Stimulated activated naive CD8-positive, alpha-beta T cell treated with anti-CD3 and anti-CD28 coated beads, Interleukin-15, amount 100 ng/mL, for 72 hours (primary cell): Measurements from ENCODE around the gene RBM8A.

Experiments used
- ATAC-seq: fragments of 150-1000 bp; cut with Tn5 transposase; 2 replicates; pipeline ENCODE4 v1.10.0; 2021; ENCODE audit warnings: mild to moderate bottlenecking, moderate library complexity
- DNase-seq, 2 donors: peaks; one replicate each; pipeline ENCODE4 v3.0.0; 2021 to 2022
- H3K27ac Mint-ChIP-seq, 2 donors: one replicate each; pipeline ENCODE4 v1.8.0; 2022; ENCODE audit warnings: mild to moderate bottlenecking in 2 of 2, mixed read lengths in 2 of 2, moderate library complexity in 2 of 2
- H3K27me3 Mint-ChIP-seq: one replicate; pipeline ENCODE4 v1.8.0; 2022; ENCODE audit warnings: mixed read lengths
- H3K4me1 Mint-ChIP-seq: one replicate; pipeline ENCODE4 v1.8.0; 2022; ENCODE audit warnings: mild to moderate bottlenecking, mixed read lengths
- H3K4me3 Mint-ChIP-seq, 2 donors: one replicate each; pipeline ENCODE4 v1.8.0; 2022; ENCODE audit warnings: mild to moderate bottlenecking in 2 of 2, mixed read lengths in 2 of 2, moderate library complexity in 1 of 2
- H3K9me3 Mint-ChIP-seq, 2 donors: one replicate each; pipeline ENCODE4 v1.8.0; 2022; ENCODE audit warnings: mixed read lengths in 2 of 2

RBM8A gene

DNA sequence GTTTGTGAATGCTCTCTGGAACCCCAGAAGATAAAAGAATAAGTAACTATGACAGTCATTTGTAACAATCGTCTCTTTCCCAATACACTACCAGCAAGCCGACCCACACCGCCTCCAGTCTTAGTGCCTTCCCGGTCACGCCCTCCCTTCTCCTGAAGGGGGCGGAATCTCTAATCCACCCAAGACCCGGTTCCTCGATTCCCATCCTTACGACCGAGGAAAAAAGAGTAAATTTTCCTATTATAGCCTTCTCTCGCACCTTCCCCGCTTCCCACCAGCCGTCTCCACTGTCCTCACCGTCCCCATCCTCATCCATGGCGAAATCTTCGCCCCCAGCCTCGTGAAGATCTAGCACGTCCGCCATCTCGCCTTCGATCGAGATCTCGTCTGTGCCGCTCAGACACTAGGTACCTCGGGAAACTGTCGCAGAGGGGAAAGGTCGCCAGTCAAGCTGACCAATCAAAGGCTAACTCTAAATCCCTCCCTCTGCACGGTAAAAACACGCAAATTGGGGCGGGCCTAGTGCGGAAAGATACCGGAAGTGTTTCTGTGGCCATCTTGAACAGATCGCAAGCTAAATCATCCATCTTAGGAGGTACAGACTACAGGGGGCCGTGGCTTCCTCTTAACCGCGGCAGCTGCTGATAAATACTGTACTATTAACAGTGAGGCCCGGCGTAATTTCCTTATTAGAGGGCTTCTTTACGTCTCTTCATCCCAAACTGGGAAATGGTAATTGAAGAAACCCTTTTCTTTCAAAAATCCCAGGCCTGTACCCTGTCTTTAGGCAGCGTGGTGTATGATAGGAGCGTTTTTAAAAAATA, at the start of gene RBM8A:
TSS of gene RBM8A (minus strand) at position 422 of the 824 bp plus-strand sequence. CDS start at position 364, 58 bp downstream.
- no peak within 1 kb of the TSS for H3K27ac Mint-ChIP-seq
- no peak within 1 kb of the TSS for H3K4me3 Mint-ChIP-seq
- H3K9me3 Mint-ChIP-seq, result no peaks in the 10 kb centered on the region
- H3K4me1 Mint-ChIP-seq, result peaks cover 31% of the 10 kb centered on the region
- DNase-seq (peak; percentile 92 to 96), ATAC-seq (peak; percentile 98)
- H3K27me3 Mint-ChIP-seq, result no peaks in the 10 kb centered on the region

DNA sequence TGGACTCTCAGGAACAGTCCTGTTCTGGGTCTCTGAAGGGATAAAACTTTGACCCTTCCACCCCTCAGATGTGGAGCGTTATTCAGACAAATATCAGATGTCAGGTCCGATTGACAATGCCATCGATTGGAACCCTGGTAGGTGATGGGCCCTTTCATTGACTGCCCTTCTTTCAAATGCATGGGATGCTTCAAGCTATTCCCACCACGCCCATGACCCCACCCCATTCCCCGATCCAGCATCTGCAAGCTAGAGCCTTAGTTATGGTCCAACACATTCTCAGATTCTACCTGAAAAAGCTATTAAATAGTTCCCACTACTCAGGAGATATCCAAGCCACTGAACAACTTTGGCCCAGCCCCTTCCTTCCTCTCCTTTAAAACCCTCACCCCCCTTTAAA, 49.7 kb upstream of the RBM8A start:
- H3K27me3 Mint-ChIP-seq, result no peaks in the 10 kb centered on the region
- ATAC-seq (no peak), DNase-seq (no peak)
- H3K4me1 Mint-ChIP-seq, result peaks cover 22% of the 10 kb centered on the region
- H3K4me3 Mint-ChIP-seq, result no peak overlapping the region
- H3K27ac Mint-ChIP-seq, result no peak overlapping the region
- H3K9me3 Mint-ChIP-seq, result no peaks in the 10 kb centered on the region

DNA sequence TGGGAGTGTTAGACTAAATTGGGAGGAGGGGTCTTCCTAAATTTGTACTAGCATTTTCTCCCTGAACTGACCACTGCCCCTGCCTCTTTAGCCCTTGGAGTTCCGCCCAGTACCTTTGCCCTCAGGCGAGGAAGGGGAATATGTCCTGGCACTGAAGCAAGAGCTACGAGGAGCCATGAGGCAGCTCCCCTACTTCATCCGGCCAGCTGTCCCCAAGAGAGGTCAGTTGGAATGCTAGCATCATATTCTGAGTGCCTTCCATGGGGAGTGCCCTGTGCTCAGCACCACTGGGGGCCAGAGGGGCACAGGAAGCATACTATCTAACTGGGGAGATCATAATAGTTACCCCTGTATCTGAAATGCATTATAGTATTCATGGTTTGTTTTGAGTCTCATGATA, 47.9 kb upstream of the RBM8A start:
- Mint-ChIP-seq H3K27me3 (no peaks in the 10 kb centered on the region), H3K4me3 (no peak overlapping the region), H3K4me1 (peaks cover 29% of the 10 kb centered on the region), H3K9me3 (no peaks in the 10 kb centered on the region), H3K27ac (no peak overlapping the region)
- DNase-seq (no peak), ATAC-seq (no peak)

DNA sequence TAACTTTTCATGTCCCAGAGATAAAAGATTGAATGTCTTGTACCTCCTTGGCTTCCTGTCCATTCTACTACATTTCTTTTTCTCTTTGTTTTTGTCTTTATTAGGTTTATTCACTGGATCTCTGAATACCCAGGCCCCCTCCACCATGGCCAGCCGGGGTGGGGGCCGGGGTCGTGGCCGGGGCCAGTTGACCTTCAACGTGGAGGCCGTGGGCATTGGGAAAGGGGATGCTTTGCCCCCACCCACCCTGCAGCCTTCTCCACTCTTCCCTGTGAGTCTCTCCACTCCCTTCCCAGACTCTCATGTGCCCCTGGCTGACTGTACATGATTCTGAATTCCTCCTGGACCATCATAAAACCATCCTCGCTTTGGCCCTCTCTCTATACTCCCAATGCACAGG, 47.4 kb upstream of the RBM8A start:
- H3K4me3 Mint-ChIP-seq, result no peak overlapping the region
- H3K9me3 Mint-ChIP-seq, result no peaks in the 10 kb centered on the region
- no peak for ATAC-seq
- no peak overlapping the region for H3K27ac Mint-ChIP-seq
- DNase-seq, result no peak
- H3K4me1 Mint-ChIP-seq, result peaks cover 29% of the 10 kb centered on the region
- H3K27me3 Mint-ChIP-seq, result no peaks in the 10 kb centered on the region

DNA sequence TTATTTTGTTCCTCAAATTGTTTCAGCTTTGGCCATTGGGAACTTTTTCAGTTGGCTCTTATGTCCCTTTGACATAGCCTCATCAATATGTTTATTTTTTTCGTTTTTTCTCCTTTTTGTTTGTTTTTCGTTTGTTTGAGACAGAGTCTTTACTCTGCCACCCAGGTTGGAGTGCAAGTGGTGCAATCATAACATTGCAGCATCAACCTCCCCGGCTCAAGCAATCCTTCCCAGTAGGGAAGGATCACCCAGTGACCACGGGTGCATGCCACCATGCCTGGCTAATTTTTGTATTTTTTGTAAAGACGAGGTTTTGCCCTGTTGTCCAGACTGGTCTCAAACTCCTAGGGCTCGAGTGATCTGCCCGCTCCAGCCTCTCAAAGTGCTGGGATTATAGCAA, 45.3 kb upstream of the RBM8A start:
- Mint-ChIP-seq H3K4me1 (peaks cover 40% of the 10 kb centered on the region), H3K9me3 (peaks cover 0 to 5% of the 10 kb centered on the region in 2 donors), H3K4me3 (no peak overlapping the region), H3K27ac (peak overlapping the region in 1 of 2 donors; percentile 27), H3K27me3 (no peaks in the 10 kb centered on the region)
- no peak for ATAC-seq
- no peak for DNase-seq

DNA sequence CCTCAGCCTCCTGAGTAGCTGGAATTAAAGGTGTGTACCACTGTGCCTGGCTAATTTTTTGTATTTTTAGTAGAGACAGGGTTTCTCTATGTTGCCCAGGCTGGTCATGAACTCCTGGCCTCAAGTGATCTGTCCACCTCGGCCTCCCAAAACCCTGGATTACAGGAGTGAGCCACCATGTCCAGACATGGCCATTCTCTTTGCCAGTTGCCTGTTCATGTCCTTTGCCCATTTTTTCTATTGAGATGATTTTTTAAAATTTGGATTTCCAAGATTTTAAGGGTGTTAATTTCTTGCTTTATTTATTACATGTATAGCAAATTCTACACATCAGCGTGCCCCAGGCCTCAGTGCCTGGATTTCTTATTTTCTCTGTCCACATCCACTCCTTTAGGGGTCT, 40.0 kb upstream of the RBM8A start:
- ATAC-seq (no peak), DNase-seq (no peak)
- no peak overlapping the region for H3K27ac Mint-ChIP-seq
- H3K9me3 Mint-ChIP-seq, result peaks cover 0 to 9% of the 10 kb centered on the region in 2 donors
- H3K27me3 Mint-ChIP-seq, result no peaks in the 10 kb centered on the region
- no peak overlapping the region for H3K4me3 Mint-ChIP-seq
- H3K4me1 Mint-ChIP-seq, result peaks cover 39% of the 10 kb centered on the region

DNA sequence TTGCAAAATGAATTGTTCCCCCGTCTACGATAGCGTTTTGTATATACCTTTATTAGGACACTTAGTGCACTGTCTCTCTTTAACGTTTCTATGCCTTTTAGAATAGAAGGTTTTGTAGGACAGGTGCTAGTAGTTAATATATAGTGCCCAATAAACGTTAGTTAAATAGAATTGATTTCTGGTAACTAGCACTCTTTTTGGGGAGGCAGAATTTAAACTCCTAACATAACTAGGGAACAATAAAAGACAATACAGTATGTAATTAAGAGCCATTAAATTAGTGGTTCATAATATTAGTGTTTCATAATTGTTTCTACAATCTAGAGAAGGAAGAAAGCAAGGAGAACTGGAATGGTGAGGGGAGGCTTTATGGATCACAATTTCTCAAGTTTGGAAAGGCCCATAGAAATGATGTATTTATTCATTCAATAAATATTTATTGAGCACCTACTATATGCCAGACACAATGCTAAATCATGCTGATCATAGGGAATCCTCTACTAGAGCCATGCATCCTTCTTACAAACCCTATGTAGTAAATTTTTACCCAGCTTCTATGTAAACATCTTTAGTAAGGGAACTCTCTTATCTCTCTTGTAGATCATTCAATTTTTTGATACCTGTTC, 37.9 kb upstream of the RBM8A start:
- peak overlapping the region; percentile 90 to 91 for H3K4me3 Mint-ChIP-seq
- ATAC-seq (no peak), DNase-seq (no peak)
- peaks cover 0 to 9% of the 10 kb centered on the region in 2 donors for H3K9me3 Mint-ChIP-seq
- peaks cover 40% of the 10 kb centered on the region for H3K4me1 Mint-ChIP-seq
- H3K27me3 Mint-ChIP-seq, result no peaks in the 10 kb centered on the region
- peak overlapping the region; percentile 87 to 90 for H3K27ac Mint-ChIP-seq

DNA sequence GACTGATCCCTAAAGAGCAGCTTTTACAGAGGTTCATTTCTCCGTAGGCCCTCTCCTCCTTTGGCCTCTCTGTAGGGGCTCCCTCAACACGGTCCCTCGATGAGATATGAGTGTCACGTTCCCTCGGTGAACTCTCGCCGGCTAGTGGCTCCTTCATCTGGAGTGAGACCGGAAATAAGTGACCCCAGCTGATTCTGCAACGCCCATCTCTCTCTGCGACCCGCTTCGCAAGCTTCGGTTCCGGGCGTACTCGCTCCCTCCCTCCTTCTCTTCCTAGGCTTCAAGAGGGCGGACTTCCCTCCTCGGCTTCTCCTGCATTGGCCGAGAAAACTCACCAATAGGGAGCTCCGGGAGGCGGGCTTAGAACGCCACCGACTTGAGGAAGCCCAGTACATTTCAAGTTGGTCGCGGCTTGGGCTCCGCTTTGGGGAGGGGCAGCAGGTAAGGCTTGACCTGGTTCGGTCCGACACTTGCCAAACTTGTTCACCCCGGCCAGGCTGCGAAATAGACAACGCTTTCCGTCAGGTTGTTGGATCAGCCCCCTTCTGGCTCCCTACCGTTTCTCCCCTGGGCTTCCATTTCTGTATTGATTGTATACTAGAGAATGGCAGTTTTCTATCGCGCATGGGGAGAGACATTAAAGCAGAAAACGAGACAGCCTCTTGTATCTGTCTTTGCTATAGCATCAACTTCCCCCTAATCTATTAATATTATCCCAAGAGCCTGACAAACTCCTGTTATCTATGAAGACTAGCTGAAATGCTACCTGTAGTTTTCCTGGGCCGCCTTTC, 37.2 kb upstream of the RBM8A start, which contains the start of the genes ANKRD34A and POLR3GL:
TSS of gene ANKRD34A (minus strand) at position 248 of the 791 bp plus-strand sequence. CDS start 2,816 bp downstream, outside the sequence.
TSS of gene POLR3GL (plus strand) at position 363 of the 791 bp plus-strand sequence. CDS start 10,176 bp downstream, outside the sequence.
- Mint-ChIP-seq H3K27me3 (no peaks in the 10 kb centered on the region), H3K9me3 (peaks cover 0 to 9% of the 10 kb centered on the region in 2 donors), H3K27ac (peak within 1 kb of the TSS; percentile 87 to 90), H3K4me3 (peak within 1 kb of the TSS; percentile 90 to 91), H3K4me1 (peaks cover 47% of the 10 kb centered on the region)
- ATAC-seq, result peak; percentile 88
- DNase-seq, result peak; percentile 83 to 91

DNA sequence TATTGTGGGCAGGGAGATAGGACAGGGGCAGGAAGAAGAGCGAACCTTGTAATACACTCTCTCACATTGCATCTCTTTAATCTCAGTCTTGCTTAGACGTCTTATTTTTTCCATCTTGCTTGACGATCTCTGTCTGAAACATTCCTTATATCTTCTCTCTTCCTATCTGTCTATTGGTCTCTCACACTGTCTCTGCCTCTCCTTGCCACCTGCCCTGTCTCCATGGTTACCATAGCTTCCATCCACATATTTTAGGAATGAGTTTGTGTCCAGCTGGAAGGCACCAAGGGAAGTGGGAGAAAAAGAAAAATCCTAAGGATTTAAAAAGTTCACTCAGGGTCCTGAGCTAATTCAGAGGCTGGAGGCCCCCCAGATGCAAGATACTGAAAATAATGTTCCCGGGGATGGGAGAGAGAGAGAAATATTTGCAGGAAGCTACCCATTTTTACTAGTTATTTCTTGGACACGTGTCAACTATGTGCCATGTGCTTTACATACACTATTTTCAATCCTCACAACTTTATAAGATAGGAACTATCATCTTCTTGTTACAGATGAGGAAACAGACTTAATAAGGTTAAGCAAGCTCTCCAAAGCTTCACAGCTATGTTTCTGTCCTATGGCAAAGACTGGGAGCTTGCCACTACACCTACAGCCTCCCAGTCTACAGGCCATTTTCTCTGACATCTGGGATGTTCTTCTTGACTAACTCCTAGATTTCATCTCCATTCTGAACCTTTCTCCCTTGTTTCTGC, 36.2 kb upstream of the RBM8A start:
- peaks cover 52% of the 10 kb centered on the region for H3K4me1 Mint-ChIP-seq
- no peak for DNase-seq
- H3K27ac Mint-ChIP-seq, result peak overlapping the region; percentile 21 to 87
- H3K27me3 Mint-ChIP-seq, result no peaks in the 10 kb centered on the region
- peak overlapping the region; percentile 90 to 91 for H3K4me3 Mint-ChIP-seq
- no peak for ATAC-seq
- H3K9me3 Mint-ChIP-seq, result peaks cover 0 to 9% of the 10 kb centered on the region in 2 donors

DNA sequence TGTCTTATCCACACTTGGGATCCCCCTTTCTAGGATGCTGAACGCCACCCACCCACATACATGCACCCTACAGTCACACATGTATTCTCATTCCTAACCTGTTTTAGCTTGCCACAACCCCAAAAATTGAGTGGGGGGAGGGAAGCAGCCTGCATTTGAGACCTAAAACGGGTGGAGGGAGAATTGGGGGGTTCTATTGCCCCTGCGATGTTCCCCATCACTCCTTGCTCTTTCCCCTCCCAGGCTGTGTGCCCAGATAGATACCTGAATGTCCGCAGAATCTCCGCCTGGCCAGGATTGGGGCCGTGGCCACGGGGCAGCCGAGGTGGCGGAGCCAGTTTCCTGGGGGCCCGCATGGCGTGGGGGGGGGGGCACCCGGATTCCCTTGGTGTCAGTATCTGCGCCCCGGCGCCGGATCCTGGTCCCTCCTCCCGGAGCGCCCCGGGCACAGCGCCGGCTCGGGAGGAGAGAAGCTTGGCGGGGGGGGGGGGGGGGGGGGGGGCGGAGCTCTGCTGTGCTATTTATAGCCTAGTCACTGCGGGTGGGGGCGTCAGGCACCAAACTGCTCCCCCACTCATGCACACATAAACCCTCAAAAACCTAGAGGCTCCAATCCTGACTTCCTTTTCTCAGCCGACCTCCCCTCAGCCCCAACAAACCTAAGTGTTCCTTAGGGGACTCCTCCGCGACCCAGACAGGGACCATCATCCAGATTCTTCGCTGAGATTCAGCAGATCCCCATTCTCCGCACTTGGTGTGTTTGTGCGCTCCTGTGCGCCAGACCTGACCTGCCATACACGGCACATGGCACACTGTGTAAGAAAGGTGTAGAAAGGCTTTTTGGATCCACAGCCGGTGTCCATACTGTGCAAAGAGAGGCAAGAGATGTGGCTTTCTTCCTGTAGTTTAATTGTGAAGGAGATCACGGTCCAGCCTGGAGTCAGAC, 35.1 kb upstream of the RBM8A start:
- H3K27me3 Mint-ChIP-seq, result no peaks in the 10 kb centered on the region
- peak overlapping the region; percentile 90 to 91 for H3K4me3 Mint-ChIP-seq
- H3K27ac Mint-ChIP-seq, result peak overlapping the region; percentile 89 to 91
- ATAC-seq, result no peak
- peaks cover 54% of the 10 kb centered on the region for H3K4me1 Mint-ChIP-seq
- peaks cover 0 to 2% of the 10 kb centered on the region in 2 donors for H3K9me3 Mint-ChIP-seq
- DNase-seq, result peak in 1 of 2 donors; percentile 30

DNA sequence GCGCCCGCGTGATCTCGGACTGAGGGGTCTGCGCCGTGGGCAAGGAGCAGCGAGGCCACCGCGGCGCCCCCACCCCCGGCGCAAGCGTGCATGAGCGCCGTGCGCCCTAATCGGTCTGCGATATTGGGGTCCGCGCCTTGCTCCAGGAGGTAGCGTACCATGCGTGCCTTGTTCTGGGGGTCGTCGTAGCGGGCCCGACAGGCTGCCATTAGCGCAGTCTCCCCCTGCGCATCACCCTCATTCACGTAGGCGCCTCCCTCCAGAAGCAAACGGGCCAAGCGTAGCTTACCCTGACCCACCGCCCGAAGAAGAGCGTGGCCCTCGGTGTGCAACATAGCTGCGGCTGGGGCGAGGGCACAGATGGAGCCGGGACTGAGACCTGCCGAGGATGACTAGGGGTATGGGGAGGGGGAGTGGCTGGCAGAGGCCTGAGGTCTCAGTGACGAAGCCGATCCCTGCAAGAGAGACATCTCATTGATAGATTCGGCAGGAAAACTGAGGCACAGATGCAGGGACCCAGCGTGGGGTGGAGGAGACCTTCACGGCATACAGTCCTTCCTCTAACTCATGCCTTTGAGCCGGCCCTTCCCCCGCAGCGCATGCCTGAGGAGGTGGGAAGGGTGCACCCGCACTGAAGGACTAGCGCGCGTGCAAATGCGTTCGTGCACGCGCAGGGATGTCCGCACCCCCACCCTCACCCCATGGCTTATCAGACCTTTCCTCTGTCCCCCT, 34.3 kb upstream of the RBM8A start:
- Mint-ChIP-seq H3K4me3 (peak overlapping the region; percentile 88 to 91), H3K27ac (peak overlapping the region; percentile 86 to 91), H3K9me3 (no peaks in the 10 kb centered on the region), H3K27me3 (no peaks in the 10 kb centered on the region), H3K4me1 (peaks cover 54% of the 10 kb centered on the region)
- ATAC-seq, result no peak
- peak; percentile 50 to 65 for DNase-seq

DNA sequence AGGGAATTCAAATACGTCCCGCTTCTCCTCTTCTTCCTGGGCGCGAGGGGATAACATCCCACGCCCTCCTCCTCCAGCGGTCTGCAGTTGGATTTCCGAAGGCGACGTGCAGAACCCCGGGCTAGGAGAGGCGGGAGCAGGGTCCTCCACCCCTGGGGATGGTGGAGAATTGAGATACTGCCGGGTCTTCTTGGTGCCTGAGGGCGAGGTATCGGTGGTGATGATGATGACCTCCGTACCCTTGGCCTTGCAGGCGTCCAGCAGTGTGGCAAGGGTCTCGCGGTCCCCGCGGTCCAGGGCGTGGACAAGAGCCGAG, 33.8 kb upstream of the RBM8A start:
- Mint-ChIP-seq H3K9me3 (no peaks in the 10 kb centered on the region), H3K4me1 (peaks cover 57% of the 10 kb centered on the region), H3K27me3 (no peaks in the 10 kb centered on the region), H3K27ac (peak overlapping the region; percentile 84 to 91), H3K4me3 (peak overlapping the region; percentile 88 to 91)
- peak in 1 of 2 donors; percentile 18 for DNase-seq
- no peak for ATAC-seq

DNA sequence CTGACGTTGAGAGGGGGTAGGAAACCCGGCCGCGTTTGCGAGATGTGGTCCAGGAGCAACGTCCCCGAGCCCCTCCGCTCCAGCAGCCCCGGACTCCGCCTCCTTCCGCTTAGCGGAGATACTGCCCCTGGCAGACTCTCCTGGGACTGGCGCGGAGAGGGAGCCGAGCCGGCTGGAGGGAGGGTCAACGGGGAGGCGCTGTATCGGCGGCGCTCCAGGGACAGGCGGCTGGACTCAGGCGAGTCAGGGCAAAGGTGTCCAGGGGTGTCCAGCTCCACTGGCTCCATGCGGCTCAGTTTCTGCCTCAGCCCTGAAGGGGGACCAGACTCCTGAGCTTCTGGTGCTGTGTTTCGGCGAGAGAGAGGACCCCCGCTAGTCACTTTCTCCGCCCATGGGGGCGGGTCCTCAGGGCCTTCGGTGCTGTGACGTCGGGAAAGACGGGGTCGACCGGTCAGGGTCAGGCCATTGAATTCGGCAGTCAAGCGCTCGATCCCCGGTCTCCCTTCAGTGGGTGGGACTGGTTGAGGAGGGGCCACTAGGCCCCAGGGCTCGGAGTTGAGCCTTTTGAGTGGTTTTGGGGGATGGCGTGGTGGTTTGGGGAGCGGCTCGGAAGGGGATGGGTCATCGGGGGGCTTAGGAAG, 33.3 kb upstream of the RBM8A start:
- Mint-ChIP-seq H3K27me3 (no peaks in the 10 kb centered on the region), H3K27ac (peak overlapping the region; percentile 84 to 91), H3K4me3 (peak overlapping the region; percentile 88 to 91), H3K4me1 (peaks cover 61% of the 10 kb centered on the region), H3K9me3 (no peaks in the 10 kb centered on the region)
- DNase-seq (peak; percentile 48 to 55), ATAC-seq (no peak)
